HepG2 (cell line): ENCODE data around the gene SPTBN4. TPM values are rescaled to one million over a fixed set of nuclear protein-coding genes. Genes with fewer than 3 reads are reported as not detected.

ENCODE experiments used
- CEBPZ ChIP-seq: IDR thresholded peaks from 2 replicates; pipeline ENCODE4 v1.6.1; 2012; ENCODE audit warnings: low read length, improper control_type of control experiment
- KAT8 ChIP-seq: IDR thresholded peaks from 2 replicates; pipeline ENCODE4 v1.6.1; 2016; ENCODE audit warnings: missing genetic modification reagents, missing compliant biosample characterization
- KDM5A ChIP-seq: fragments of 200-600 bp; sonication (generic); IDR thresholded peaks from 2 replicates; pipeline ENCODE4 v1.7.0; 2018; ENCODE audit warnings: antibody characterized with exemption, mild to moderate bottlenecking, low read length, borderline replicate concordance
- KMT2A ChIP-seq: sonication (generic); formaldehyde crosslinking; IDR thresholded peaks from 2 replicates; pipeline ENCODE4 v1.4.0; 2020; ENCODE audit warnings: missing genetic modification reagents
- MIER3 ChIP-seq: IDR thresholded peaks from 2 replicates; pipeline ENCODE4 v1.6.1; 2016; ENCODE audit warnings: missing compliant biosample characterization, borderline replicate concordance
- NCOA5 ChIP-seq: sonication (generic); formaldehyde crosslinking; IDR thresholded peaks from 2 replicates; pipeline ENCODE4 v1.4.0; 2020; ENCODE audit warnings: missing genetic modification reagents
- PAXIP1 ChIP-seq: sonication (generic); formaldehyde crosslinking; conservative IDR thresholded peaks from 2 replicates; pipeline ENCODE4 v1.4.0; 2020; ENCODE audit warnings: mild to moderate bottlenecking, missing genetic modification reagents, moderate library complexity
- PPARG ChIP-seq: conservative IDR thresholded peaks from 2 replicates; pipeline ENCODE4 v1.6.1; 2016; ENCODE audit warnings: missing biosample characterization, missing genetic modification reagents
- ZBTB44 ChIP-seq: sonication (generic); formaldehyde crosslinking; IDR thresholded peaks from 2 replicates; pipeline ENCODE4 v1.4.0; 2020; ENCODE audit warnings: missing genetic modification reagents
- ZNF143 ChIP-seq: sonication (generic); formaldehyde crosslinking; IDR thresholded peaks from 2 replicates; pipeline ENCODE4 v1.4.0; 2020; ENCODE audit warnings: missing genetic modification reagents
- ZNF564 ChIP-seq: sonication (generic); formaldehyde crosslinking; IDR thresholded peaks from 2 replicates; pipeline ENCODE4 v1.8.1; 2023; ENCODE audit warnings: mild to moderate bottlenecking, missing genetic modification reagents
- ZNF766 ChIP-seq: sonication (generic); formaldehyde crosslinking; IDR thresholded peaks from 2 replicates; pipeline ENCODE4 v1.5.0; 2020; ENCODE audit warnings: missing genetic modification reagents, borderline replicate concordance
- ZNF878 ChIP-seq: sonication (generic); formaldehyde crosslinking; IDR thresholded peaks from 2 replicates; pipeline ENCODE4 v1.8.1; 2023; ENCODE audit warnings: mild to moderate bottlenecking, missing genetic modification reagents, moderate library complexity
- polyA plus RNA-seq, 8 experiments: library from polyadenylated mRNA; depleted of rRNA in 3 of 8; stranded (reverse) in 7 of 8; unstranded in 1 of 8; fragments of >200 nt; fragmentation: Illumina TruSeq in 4 of 8; extraction: Trizol in 4 of 8; gene quantifications; 2 replicates each; pipeline versions ENCODE4 v1.2.1 to v1.2.3, GENCODE V29; 2011 to 2016; ENCODE audit warnings: low read depth in 4 of 8, missing spikeins in 1 of 8, mixed read lengths in 1 of 8; ENCODE audit not compliant: insufficient read depth in 1 of 8
- total RNA-seq, 5 experiments: library from RNA; depleted of rRNA; stranded (reverse); fragments of >200 nt; fragmentation: Illumina TruSeq; extraction: Trizol; gene quantifications; 2 replicates each; pipeline ENCODE4 v1.2.3, GENCODE V29; 2016; ENCODE audit warnings: low read depth in 1 of 5
- TF ChIP-seq, protein P1 (sequence below): sonication (generic); formaldehyde crosslinking; IDR thresholded peaks from 2 replicates; pipeline ENCODE4 v1.8.1; 2022; ENCODE audit warnings: mild to moderate bottlenecking, missing genetic modification reagents

SPTBN4 gene
- total and polyA plus RNA-seq, 2 of the 13 experiments (the other 11 are each of a cell fraction or from before 2014, with no cell fraction given): 0.11 TPM

GRCh38 chr19:40444825-40445312, 21.9 kb upstream of the SPTBN4 start (continued):
- peak; percentile 5; the same call in 1 of the 2 replicates for TF ChIP-seq KAT8 (CRISPR knock-in tag)
- TF ChIP-seq CEBPZ: no peak
- TF ChIP-seq PPARG (CRISPR knock-in tag): no peak
- no peak for TF ChIP-seq NCOA5 (CRISPR knock-in tag)
- no peak for TF ChIP-seq KMT2A (CRISPR knock-in tag)
- TF ChIP-seq, protein P1, sequence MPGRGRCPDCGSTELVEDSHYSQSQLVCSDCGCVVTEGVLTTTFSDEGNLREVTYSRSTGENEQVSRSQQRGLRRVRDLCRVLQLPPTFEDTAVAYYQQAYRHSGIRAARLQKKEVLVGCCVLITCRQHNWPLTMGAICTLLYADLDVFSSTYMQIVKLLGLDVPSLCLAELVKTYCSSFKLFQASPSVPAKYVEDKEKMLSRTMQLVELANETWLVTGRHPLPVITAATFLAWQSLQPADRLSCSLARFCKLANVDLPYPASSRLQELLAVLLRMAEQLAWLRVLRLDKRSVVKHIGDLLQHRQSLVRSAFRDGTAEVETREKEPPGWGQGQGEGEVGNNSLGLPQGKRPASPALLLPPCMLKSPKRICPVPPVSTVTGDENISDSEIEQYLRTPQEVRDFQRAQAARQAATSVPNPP (CRISPR knock-in tag): no peak
- no peak for TF ChIP-seq ZBTB44 (CRISPR knock-in tag)
- TF ChIP-seq ZNF564: 0 out of 2 replicates have a peak, but pooled peaks have one; percentile 3
- no peak for TF ChIP-seq ZNF878 (CRISPR knock-in tag)
- TF ChIP-seq KDM5A: no peak
- peak; percentile 7; the same call in 1 of the 2 replicates for TF ChIP-seq ZNF766 (CRISPR knock-in tag)
- no peak for TF ChIP-seq ZNF143 (CRISPR knock-in tag)
- peak; percentile 12; the same call in 1 of the 2 replicates for TF ChIP-seq PAXIP1 (CRISPR knock-in tag)
- no peak for TF ChIP-seq MIER3 (CRISPR knock-in tag)
